Lung (tissue), 12 donors: ENCODE data around the gene TBC1D22A. TPM values are rescaled to one million over a fixed set of nuclear protein-coding genes. Genes with fewer than 3 reads are reported as not detected.

ENCODE experiments used
- ATAC-seq: fragments of 200-7000 bp; cut with Tn5 transposase; one replicate; pipeline ENCODE4 v1.9.1; 2020; ENCODE audit warnings: moderate number of reproducible peaks; ENCODE audit not compliant: insufficient read depth, low FRiP score
- DNase-seq, 3 donors: peaks; one replicate each; pipeline ENCODE4 v3.0.0-alpha.2; 2013 to 2017
- H3K27ac ChIP-seq, 2 donors: one replicate each; pipeline ENCODE4 v1.5.1; 2013; ENCODE audit warnings: mild to moderate bottlenecking in 2 of 2, moderate library complexity in 2 of 2, control low read depth in 1 of 2, inconsistent platforms in 1 of 2, low read depth in 1 of 2, low read length in 1 of 2
- H3K27me3 ChIP-seq, 3 donors: one replicate each; pipeline ENCODE4 v1.5.1; 2013; ENCODE audit warnings: low read length in 2 of 3; ENCODE audit not compliant: control insufficient read depth in 3 of 3, insufficient read depth in 3 of 3
- H3K36me3 ChIP-seq, 4 donors: one replicate each; pipeline ENCODE4 v1.5.1; 2013; ENCODE audit warnings: low read length in 4 of 4, mild to moderate bottlenecking in 1 of 4, moderate library complexity in 1 of 4; ENCODE audit not compliant: control insufficient read depth in 4 of 4, insufficient read depth in 4 of 4
- H3K4me1 ChIP-seq, 5 donors: one replicate each; pipeline ENCODE4 v1.5.1; 2013; ENCODE audit warnings: low read length in 5 of 5, mild to moderate bottlenecking in 2 of 5, moderate library complexity in 1 of 5; ENCODE audit not compliant: control insufficient read depth in 5 of 5, insufficient read depth in 5 of 5
- H3K4me3 ChIP-seq: one replicate; pipeline ENCODE4 v1.5.1; 2013; ENCODE audit warnings: mild to moderate bottlenecking, control low read depth, moderate library complexity
- H3K9ac ChIP-seq, 2 donors: one replicate each; pipeline ENCODE4 v1.5.1; 2013; ENCODE audit warnings: low read length in 2 of 2, control low read depth in 1 of 2; ENCODE audit not compliant: insufficient read depth in 1 of 2
- H3K9me3 ChIP-seq, 4 donors: one replicate each; pipeline ENCODE4 v1.5.1; 2013; ENCODE audit warnings: low read length in 3 of 4, mild to moderate bottlenecking in 1 of 4, moderate library complexity in 1 of 4; ENCODE audit not compliant: control insufficient read depth in 4 of 4, insufficient read depth in 3 of 4
- WGBS, 2 donors: extraction: QIAGEN DNeasy Blood & Tissue Kit; methylation state at CpG; one replicate each; pipeline ENCODE4 v1.1.7; 2013; 5-methylcytosine and 5-hydroxymethylcytosine counted together
- polyA plus RNA-seq, 2 donors: library from polyadenylated mRNA; stranded (reverse); fragments of 200-250 nt; gene quantifications; one replicate each; pipeline ENCODE4 v1.2.1, GENCODE V29; 2013
- total RNA-seq, 2 donors: library from RNA; depleted of rRNA in 1 of 2; stranded (reverse); fragments of >200 nt in 1 of 2; gene quantifications; one replicate each; pipeline ENCODE4 v1.2.1, GENCODE V29; 2014 to 2021
- TF ChIP-seq, protein P1 (sequence below): IDR thresholded peaks from 2 replicates; pipeline ENCODE4 v1.5.1; 2012; ENCODE audit warnings: mild to moderate bottlenecking; ENCODE audit errors: control extremely low read depth, extremely low read depth
- donor health status: control.
- donor health status: control.
- donor health status: Bipolar disorder and iron deficiency.
- donor health status: healthy.
- donor health status: DM: yes; HTN: yes; CAD: no.

The TBC1D22A gene
- total and polyA plus RNA-seq, 4 donors, result 20.2 to 38.4 (median 21.0) TPM

DNA sequence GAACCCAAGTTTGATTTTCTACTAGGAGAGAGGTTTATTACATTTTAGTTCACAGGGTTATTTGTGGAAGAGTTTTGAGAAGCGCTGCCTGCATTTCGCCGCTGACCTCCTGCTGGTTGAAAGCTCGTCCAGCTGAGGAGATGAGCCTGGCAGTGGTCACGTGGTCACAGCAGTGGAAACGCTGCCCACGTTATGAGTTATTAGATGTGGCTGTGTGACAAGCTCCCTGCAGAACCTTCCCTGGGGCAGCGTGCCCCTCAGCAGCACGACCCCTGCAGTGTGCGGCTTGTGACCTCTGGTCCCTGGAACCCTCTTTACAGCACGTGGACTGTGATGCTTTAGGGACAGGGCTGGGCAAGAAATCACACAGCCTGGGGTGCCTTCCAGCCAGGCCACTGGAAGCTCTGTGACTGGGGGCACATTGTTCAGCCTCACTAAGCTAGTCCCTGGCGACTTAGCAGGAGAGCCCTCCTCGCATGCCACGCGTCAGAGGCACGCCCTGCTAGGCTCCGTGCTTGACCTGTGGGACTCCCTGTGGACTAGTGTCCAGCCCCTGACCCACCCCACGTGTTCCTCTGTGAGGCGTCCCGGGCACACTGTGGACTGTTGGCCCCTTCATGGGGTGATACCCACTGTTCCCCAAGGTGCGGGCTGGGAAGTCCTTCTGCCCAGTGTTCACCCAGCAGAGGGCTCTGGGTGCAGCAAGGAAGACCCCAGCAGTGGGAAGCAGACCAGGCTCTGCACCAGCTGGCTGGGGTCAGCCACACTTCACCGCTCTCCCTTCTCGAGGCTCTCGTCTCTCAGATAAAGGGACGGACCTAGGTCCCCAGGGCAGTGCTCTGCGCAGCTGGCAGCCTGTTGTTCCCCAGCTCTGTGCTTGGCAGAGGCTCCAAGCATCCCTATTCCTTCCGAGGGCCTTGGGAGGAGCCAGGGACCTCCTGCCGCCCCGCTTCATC, 349.5 kb downstream of the TBC1D22A start:
- Histone ChIP-seq H3K27me3 (no peaks in the 10 kb centered on the region), H3K9me3 (no peaks in the 10 kb centered on the region), H3K9ac (no peak overlapping the region), H3K27ac (no peak overlapping the region), H3K36me3 (peaks cover 0 to 11% (median 0%) of the 10 kb centered on the region in 4 donors), H3K4me3 (no peak overlapping the region), H3K4me1 (peaks cover 0 to 19% (median 0%) of the 10 kb centered on the region in 5 donors)
- WGBS, 2 donors, result 92 to 94% methylated on average over 29 of the region's 29 CpGs
- DNase-seq (peak; percentile 37 to 58 (median 56)), ATAC-seq (no peak)
- TF ChIP-seq, protein P1, sequence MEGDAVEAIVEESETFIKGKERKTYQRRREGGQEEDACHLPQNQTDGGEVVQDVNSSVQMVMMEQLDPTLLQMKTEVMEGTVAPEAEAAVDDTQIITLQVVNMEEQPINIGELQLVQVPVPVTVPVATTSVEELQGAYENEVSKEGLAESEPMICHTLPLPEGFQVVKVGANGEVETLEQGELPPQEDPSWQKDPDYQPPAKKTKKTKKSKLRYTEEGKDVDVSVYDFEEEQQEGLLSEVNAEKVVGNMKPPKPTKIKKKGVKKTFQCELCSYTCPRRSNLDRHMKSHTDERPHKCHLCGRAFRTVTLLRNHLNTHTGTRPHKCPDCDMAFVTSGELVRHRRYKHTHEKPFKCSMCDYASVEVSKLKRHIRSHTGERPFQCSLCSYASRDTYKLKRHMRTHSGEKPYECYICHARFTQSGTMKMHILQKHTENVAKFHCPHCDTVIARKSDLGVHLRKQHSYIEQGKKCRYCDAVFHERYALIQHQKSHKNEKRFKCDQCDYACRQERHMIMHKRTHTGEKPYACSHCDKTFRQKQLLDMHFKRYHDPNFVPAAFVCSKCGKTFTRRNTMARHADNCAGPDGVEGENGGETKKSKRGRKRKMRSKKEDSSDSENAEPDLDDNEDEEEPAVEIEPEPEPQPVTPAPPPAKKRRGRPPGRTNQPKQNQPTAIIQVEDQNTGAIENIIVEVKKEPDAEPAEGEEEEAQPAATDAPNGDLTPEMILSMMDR, result no peak

DNA sequence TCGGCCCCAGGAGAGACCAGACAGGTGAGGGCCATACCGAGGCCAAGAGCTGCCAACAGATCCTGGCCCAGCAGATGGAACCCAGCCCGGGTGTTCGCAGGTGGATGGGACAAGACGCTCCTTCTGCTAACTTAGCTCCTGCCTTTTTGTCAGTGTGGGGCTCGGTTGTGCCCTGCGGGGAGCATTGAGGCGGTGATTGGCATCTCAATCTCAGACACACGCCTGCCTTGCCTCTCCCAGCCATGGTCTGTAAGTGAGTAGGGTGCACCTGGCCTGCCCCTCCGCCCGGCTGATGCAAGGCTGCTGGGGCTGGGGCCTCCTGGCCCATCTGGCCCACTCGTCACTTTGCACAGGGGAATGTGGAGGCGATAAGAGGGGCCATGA, 350.1 kb downstream of the TBC1D22A start:
- H3K27me3 ChIP-seq, result no peaks in the 10 kb centered on the region
- H3K36me3 ChIP-seq, result peaks cover 0 to 12% (median 0%) of the 10 kb centered on the region in 4 donors
- 92 to 93% methylated on average over 13 of the region's 13 CpGs for WGBS, 2 donors
- DNase-seq, result no peak
- H3K27ac ChIP-seq, result no peak overlapping the region
- H3K4me1 ChIP-seq, result peaks cover 0 to 19% (median 0%) of the 10 kb centered on the region in 5 donors
- TF ChIP-seq, protein P1, result no peak
- no peak for ATAC-seq
- no peaks in the 10 kb centered on the region for H3K9me3 ChIP-seq
- no peak overlapping the region for H3K4me3 ChIP-seq
- no peak overlapping the region for H3K9ac ChIP-seq

DNA sequence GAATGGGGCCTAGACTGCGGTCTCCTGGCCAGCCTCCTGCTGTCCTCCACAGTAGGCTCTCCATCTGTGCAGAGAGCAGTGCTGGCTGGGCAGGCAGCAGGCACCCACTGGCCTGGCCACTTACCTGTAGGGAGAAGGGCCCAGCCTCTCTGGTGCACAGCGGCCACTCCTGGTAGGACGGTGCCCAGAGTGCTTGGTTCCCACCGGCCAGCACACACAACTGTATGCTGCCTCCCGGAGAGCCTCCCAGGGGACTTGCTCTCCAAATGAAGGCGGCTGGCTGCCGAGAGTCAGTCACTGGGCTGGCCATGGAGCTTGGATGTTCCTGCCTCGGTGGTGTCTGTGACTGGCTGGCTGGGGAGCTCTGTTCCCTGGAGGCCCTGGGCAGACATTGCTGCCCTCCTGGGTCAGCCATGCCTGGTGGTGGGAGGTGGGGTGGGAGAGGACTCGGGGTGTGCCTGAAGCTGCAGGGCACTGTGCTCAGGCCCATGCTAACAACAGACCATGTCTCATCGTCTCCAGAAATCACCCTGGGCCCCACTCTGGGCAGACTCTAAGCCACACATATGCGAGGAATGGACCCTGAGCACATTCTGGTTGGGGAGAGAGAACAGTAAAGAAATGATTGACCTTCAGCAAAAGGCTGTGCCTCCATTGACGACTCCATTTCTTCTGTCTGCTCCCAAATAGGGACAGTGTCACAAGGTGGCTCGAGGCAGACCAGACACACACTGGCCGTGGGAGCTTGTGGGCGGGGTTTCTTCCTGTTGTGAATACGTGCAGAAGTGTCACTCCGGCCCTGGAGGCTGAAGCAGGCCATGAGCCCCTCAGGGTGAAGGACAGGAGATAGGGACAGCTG, 350.8 kb downstream of the TBC1D22A start:
- no peak for DNase-seq
- TF ChIP-seq, protein P1, result no peak
- Histone ChIP-seq H3K4me3 (no peak overlapping the region), H3K27me3 (no peaks in the 10 kb centered on the region), H3K9me3 (no peaks in the 10 kb centered on the region), H3K27ac (no peak overlapping the region), H3K4me1 (peaks cover 0 to 19% (median 0%) of the 10 kb centered on the region in 5 donors), H3K36me3 (peaks cover 0 to 12% (median 0%) of the 10 kb centered on the region in 4 donors), H3K9ac (no peak overlapping the region)
- ATAC-seq, result no peak
- WGBS, 2 donors, result 90% methylated on average over 17 of the region's 17 CpGs
